Choroid plexus epithelial cell (primary cell): ENCODE results near the gene RASGRF1.

Source experiments
- DNase-seq: peaks from one replicate; pipeline ENCODE4 v3.0.0-alpha.2; 2010; ENCODE audit warnings: low read depth
- H3K4me3 ChIP-seq: 2 replicates; pipeline ENCODE4 v1.5.1; 2011; ENCODE audit warnings: low read depth, mild to moderate bottlenecking, control low read depth, low read length, moderate library complexity
- TF ChIP-seq, protein P1 (sequence below): conservative IDR thresholded peaks from 2 replicates; pipeline ENCODE4 v1.5.1; 2011; ENCODE audit warnings: low read depth, mild to moderate bottlenecking, control low read depth, inconsistent platforms, low read length, moderate library complexity

RASGRF1 gene

DNA sequence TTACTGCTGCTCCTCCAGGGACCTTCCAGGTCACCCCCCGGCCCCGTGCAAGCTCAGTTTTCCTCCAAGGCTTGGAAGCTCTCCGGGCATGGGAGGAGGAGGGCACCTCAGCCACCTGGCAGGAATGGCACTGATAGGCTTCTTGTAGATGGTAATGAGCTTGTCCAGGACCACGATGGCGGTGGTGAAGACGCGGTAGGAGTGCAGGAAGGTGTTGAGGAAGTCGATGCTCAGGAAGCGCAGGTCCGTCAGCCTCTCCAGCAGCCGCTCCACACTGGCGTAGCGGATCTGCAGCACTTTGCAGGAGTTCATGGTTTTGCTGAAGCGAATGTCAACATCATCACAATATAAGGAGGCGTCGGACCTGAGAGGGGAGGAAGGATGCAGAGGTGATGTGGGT is 84.5 kb downstream of the RASGRF1 start:
- H3K4me3 ChIP-seq, result no peak overlapping the region
- no peak for DNase-seq
- TF ChIP-seq, protein P1, sequence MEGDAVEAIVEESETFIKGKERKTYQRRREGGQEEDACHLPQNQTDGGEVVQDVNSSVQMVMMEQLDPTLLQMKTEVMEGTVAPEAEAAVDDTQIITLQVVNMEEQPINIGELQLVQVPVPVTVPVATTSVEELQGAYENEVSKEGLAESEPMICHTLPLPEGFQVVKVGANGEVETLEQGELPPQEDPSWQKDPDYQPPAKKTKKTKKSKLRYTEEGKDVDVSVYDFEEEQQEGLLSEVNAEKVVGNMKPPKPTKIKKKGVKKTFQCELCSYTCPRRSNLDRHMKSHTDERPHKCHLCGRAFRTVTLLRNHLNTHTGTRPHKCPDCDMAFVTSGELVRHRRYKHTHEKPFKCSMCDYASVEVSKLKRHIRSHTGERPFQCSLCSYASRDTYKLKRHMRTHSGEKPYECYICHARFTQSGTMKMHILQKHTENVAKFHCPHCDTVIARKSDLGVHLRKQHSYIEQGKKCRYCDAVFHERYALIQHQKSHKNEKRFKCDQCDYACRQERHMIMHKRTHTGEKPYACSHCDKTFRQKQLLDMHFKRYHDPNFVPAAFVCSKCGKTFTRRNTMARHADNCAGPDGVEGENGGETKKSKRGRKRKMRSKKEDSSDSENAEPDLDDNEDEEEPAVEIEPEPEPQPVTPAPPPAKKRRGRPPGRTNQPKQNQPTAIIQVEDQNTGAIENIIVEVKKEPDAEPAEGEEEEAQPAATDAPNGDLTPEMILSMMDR, result no peak

DNA sequence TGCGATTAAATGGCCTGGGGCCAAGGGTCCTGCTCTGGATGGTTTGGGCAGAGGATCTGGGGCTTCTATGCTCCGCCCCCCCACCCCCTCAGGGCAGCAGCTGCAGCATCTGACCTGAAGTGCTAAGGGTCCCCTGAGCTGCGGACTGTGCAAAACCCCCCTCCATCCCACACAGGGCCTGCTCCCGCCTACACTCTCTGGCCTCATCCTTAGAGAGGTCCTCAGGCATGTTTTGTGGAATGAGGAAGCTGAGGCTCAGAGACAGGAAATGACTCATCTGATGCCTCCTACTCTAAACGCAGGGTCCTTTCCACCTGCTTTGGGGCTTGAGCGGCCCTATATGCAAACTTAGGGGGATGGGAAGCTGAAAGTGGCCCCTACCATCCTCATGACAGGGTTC is 86.2 kb downstream of the RASGRF1 start:
- no peak overlapping the region for H3K4me3 ChIP-seq
- TF ChIP-seq, protein P1, result no peak
- DNase-seq, result peak; percentile 77

DNA sequence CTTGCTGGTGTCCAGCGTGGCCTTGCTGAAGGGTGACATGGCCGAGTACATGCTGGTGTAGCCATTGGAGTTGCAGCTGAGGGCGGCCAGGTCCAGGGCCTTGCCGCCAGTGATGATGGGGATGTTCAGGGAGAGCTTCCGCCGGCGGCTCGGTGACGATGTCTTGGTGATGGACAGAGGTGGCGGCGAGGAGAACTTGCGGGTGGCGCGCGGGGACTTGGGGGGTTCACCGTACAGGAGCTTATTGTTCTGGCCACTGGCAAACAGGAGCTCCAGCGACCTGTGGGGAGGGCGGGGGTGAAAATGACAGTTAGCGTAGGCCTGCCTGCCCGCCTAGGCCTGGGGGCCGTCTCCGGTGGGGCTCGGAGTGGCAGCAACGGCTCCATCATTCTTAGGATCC is 86.7 kb downstream of the RASGRF1 start:
- DNase-seq, result no peak
- TF ChIP-seq, protein P1, result no peak
- H3K4me3 ChIP-seq, result no peak overlapping the region

GRCh38 chr15:79003301-79003700 is 87.3 kb downstream of the RASGRF1 start:
- peak; percentile 31 for DNase-seq
- H3K4me3 ChIP-seq, result no peak overlapping the region
- TF ChIP-seq, protein P1, result no peak

DNA sequence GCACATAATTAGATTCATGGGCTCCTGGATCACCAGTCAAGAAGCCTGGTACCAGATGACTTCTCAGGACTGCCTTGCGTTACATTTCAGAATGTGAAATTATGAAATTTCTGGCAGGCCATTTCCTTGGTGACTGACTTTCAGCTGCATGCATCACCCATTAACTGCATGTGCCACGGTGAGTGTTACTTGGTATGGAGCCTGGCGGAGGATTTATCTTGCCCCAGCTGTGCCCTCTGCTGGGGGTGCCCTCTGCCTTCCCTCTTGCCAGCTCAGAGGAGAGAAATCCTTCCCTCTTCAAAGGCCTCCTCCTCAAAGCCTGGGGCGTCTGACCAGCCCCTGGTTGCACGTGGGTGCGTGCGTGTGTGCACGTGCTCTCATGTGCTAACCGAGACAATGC is 88.0 kb downstream of the RASGRF1 start:
- no peak overlapping the region for H3K4me3 ChIP-seq
- TF ChIP-seq, protein P1, result no peak
- DNase-seq, result no peak

DNA sequence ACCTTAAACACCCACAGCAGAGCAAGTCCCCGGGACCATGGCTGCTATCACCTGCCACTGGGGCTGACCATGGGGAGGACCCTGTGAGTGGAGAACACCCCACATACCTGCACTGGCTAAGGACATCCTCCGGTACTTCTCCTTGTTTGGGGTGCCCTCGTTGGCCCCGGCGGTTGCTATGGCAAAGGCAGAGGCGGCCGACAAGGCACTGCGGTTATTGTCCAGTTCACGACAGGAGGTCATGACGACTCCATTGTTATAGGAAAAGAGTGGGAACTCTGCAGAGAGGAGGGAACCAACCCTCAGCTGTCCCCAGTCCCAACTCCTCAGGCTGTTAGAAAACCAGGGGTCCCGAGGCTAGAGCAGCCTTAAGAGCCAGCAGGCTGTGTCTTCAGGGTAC is 90.9 kb downstream of the RASGRF1 start:
- TF ChIP-seq, protein P1, result no peak
- no peak overlapping the region for H3K4me3 ChIP-seq
- DNase-seq, result no peak

DNA sequence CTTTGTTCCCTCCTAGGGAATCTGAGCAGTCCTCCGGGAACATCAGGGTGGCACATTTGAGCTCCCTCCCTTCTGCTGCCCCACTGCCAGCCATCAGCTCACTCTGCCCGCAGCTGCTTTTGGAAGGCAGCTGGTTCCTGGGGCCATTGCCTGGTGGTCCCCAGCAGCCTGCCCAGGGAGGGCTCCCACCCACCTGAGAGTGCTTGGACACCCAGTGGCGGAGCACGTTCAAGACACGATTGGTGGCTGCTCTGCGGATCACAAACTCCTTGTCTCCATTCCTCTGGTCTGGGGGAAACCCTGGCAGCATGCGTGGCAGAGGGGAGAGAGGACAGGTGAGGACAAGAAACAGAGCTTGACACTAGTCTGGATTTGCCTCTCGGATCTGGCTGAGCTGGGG is 92.1 kb downstream of the RASGRF1 start:
- no peak overlapping the region for H3K4me3 ChIP-seq
- TF ChIP-seq, protein P1, result no peak
- no peak for DNase-seq
